Activated CD8-positive, alpha-beta memory T cell treated with anti-CD3 and anti-CD28 coated beads for 36 hours (primary cell): Measurements from ENCODE around the gene BLTP3B. TPM values are rescaled to one million over a fixed set of nuclear protein-coding genes. Genes with fewer than 3 reads are reported as not detected.

Experiments
- CTCF ChIA-PET: fragments of 350-600 bp; sonication (Branson Sonifier 250); formaldehyde crosslinking; loops from one replicate; lab custom pipeline; 2021; ENCODE audit warnings: antibody characterized with exemption; lab: Charles Lee
- POLR2A ChIA-PET: fragments of 350-600 bp; sonication (Branson Sonifier 250); formaldehyde crosslinking; loops from one replicate; lab custom pipeline; 2021; ENCODE audit warnings: antibody characterized with exemption; lab: Charles Lee
- total RNA-seq, 2 experiments: library from RNA; stranded (reverse); gene quantifications; one replicate each; pipeline ENCODE4 v1.2.3, GENCODE V29; 2021

Gene BLTP3B
- total RNA-seq, 2 experiments from 2014 or later: 54.6 to 57.4 TPM

DNA sequence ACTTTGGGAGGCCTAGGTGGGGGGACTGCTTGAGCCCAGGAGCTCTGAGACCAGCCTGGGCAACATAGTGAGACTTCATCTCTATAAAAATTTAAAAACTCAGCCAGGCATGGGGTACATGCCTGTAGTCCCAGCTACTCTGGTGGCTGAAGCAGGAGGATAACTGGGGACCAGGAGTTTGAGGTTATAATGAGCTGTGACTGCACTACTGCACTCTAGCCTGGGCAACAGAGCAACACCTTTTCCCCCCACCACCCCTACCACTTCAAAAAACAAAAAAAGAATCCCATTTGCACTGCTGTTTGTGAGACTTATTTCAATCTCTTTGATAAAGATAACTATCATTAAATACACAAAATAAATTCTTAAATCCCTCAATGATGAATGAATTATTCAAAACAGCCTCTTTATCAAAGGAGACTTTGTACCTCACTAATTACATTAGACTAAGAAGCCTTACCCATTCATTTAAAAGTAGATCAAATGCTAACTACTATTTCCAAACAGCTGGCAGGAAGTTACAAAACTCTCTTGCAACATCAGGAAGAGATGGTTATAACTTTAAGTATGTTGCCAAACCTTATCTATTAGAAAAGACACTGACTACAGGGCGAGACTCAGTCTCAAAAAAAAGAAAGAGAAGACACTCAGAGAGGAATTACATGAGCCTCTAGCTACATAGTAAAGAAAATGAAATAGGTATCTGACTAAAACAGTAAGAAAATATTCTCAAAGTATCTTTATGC, 14.7 kb downstream of the BLTP3B start:
- ChIA-PET POLR2A (no interaction called here), CTCF (interaction anchor here (1.1 kb wide), 1 partner anchor 15 kb away, joined by 3 read pairs; no protein-coding TSS in a partner anchor)

DNA sequence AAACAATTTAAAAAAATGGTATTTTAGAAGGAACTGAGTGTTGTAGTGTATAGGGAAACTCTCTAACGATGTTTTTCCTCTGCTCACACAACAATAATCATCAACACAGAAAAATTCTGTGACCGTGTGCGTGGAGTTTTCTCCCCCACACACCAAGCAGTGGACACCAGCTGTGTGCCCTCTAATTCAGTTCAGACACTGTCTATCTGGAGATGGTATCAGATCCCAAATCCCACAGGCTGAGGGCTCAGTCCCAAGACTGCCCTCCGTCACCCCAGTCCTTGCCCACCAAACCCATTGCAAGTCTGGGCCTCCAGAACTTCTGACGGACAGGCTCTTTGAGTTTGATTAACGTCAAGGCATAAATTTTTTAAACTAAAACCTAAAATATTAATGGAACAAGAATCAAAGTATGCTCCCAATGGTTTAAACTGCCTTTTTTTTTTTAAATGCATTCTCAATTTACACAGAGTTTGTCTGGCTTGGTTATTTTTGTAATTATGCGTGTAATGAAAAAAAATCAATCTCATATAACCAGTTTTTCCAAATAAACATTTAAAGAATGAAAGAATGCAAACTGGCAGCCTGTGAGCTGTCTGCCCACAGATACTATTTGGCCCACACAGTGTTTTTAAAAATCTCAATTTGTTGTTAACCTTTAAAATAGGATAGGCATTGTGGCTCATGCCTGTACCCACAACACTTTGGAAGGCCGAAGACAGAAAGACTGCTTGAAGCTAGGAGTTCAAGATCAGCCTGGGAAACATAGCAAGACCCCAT, 19.2 kb downstream of the BLTP3B start:
- POLR2A ChIA-PET: no interaction called here

DNA sequence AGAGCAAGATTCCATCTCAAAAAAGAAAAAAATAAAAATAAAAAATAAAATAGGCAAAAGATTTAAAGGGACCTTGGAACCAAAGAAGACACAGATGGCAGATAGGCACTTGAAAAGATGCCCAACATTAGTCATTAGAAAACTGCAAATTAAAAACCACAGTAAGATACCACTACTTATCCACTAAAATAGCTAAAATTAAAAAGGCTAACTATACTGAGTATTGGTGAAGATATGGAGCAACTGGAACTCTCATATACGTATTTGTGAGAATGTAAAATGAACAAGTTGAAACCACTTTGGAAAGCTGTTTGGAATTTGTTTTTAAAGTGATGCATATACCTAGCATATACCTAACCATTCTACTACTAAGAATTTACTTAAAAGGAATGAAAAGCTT, 22.3 kb downstream of the BLTP3B start:
- ChIA-PET POLR2A (no interaction called here), CTCF (no interaction called here)

More for the DNA sequence above, 19.2 kb downstream of the BLTP3B start:
- CTCF ChIA-PET: no interaction called here

DNA sequence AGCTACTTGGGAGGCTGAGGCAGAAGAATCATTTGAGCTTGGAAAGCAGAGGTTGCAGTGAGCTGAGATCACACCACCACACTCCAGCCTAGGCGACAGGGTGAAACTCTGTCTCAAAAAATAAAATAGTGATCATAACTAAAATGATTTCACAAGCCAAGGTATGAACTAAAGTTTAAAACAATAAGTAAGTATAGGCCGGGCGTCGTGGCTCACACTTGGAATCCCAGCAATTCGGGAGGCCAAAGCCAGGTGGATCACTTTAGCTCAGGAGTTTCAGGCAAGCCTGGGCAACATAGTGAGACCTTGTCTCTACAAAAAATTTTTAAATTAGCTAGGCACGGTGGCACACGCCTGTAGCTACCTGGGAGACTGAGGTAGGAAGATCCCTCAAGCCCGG, 27.4 kb downstream of the BLTP3B start:
- ChIA-PET CTCF (no interaction called here), POLR2A (no interaction called here)

DNA sequence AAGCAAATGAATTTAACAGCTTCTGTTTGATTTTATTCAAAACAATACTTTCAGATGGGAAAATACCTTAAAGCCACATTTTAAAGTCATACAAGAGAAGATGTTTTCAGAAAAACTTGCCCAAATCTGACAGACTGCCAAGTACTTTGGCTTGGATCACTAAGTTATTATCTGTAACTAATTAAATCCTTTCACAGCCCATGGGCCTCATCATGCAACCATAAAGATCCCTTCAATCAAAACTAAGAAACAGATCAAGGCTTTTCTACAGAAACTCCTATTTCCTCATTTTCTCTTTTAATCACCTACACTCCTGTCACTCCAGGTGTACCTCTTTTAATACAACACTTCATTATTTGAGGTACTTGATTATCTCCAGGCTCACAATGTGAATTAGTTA, 28.1 kb downstream of the BLTP3B start:
- CTCF ChIA-PET: no interaction called here
- POLR2A ChIA-PET: no interaction called here

DNA sequence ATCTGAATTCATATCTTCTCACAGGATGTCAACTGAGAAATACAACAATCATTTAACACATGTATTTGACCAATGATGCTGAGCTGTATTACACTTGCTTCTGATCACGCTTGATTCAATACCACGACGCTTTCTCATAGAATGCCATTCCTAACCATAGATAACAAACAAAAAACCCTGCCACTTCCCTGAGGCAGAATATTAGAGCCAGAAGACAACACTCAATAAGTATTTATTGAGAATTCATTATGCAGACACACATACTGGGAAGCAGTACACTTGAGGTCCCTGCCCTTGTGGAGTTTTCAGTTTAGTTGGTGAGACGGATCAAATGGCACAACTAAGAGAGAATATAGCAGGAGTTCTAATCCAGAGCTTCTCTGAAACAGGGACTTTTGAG, 32.4 kb downstream of the BLTP3B start:
- ChIA-PET CTCF (no interaction called here), POLR2A (no interaction called here)

DNA sequence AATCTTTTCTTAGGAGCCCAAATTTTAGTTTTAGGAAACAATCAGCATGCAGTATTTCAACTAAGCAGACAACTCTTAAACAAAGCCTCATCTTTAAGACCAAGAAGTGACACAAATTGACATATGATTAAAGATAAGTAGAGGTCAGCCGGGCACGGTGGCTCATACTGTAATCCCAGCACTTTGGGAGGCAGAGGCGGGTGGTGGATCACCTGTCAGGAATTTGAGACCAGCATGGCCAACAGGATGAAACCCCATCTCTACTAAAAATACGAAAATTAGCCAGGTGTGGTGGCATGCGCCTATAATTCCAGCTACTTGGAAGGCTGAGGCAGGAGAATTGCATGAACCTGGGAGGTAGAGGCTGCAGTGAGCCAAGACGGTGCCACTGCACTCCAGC, 35.8 kb downstream of the BLTP3B start:
- ChIA-PET POLR2A (no interaction called here), CTCF (no interaction called here)

DNA sequence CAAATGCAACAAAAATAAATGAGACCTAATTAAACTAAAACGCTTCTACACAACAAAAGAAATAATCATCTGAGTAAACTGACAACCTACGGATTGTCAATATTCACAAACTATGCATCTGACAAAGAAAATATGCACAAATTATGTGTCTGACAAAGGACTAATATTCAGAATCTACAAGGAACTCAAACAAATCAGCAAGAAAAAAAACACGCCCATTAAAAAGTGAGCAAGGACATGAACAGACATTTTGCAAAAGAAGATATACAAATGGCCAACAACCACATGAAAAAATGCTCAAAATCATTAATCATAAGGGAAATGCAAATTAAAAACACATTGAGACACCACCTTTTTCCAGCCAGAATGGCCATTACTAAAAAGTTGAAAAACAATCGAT, 37.0 kb downstream of the BLTP3B start:
- ChIA-PET CTCF (no interaction called here), POLR2A (no interaction called here)

DNA sequence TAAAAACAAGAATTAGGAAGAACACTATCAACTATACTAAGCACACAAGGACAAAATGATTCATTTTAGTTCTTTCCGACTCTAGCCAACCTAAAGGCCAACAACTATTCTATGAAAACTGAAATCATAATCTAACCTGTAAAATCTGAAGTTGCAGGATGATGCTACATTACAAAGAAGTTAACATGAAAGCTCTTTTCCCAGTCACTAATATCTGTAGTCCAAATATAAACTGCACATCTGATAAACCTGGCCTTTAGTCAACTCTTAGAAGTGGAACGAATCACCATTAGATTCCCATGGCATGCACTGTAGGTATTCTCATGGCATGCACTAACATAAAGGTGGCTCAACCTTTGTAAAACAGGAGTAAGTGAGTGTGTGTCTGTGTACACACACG, 41.7 kb downstream of the BLTP3B start:
- CTCF ChIA-PET: interaction anchor here (0.6 kb wide), 1 partner anchor 985 kb away, joined by 4 read pairs; no protein-coding TSS in a partner anchor
- POLR2A ChIA-PET: interaction anchor here (0.5 kb wide), 1 partner anchor 10 kb away, joined by 3 read pairs; no protein-coding TSS in a partner anchor

Other genes starting within 250 kb of the BLTP3B start
- gene ANKS1B, start 157.9 kb downstream of the BLTP3B start, total RNA-seq: under 1 TPM; 0.21 to 0.36 TPM
- 10 to 100 TPM; 33.8 to 34.5 TPM for gene ACTR6, start 57.9 kb upstream of the BLTP3B start, total RNA-seq
- gene DEPDC4, start 124.2 kb upstream of the BLTP3B start, total RNA-seq: 1 to 10 TPM; 1.2 to 1.5 TPM
- gene SCYL2, start 124.3 kb upstream of the BLTP3B start, total RNA-seq: 10 to 100 TPM; 29.4 to 30.3 TPM
- not detected for gene SLC17A8, start 214.2 kb upstream of the BLTP3B start, total RNA-seq